HepG2 (cell line): ENCODE measurements around the gene CEBPE. TPM values are rescaled to one million over a fixed set of nuclear protein-coding genes. Genes with fewer than 3 reads are reported as not detected.

Experiments used
- EZH2 ChIP-seq: conservative IDR thresholded peaks from 2 replicates; pipeline ENCODE4 v1.6.1; 2012; ENCODE audit warnings: mild to moderate bottlenecking, low read depth, low read length, moderate library complexity
- FOXA1 ChIP-seq, 2 experiments: fragments of 450-650 bp in 1 of 2; sonication (generic) in 1 of 2; formaldehyde crosslinking in 1 of 2; IDR thresholded peaks; 2 replicates each; pipeline versions ENCODE4 v1.4.0 to v1.6.1; 2016 to 2020; ENCODE audit warnings: missing genetic modification reagents in 1 of 2
- HDAC2 ChIP-seq: sonication (generic); formaldehyde crosslinking; IDR thresholded peaks from 2 replicates; pipeline ENCODE4 v1.4.0; 2020; ENCODE audit warnings: missing genetic modification reagents
- HNRNPLL ChIP-seq: fragments of 200-400 bp; formaldehyde crosslinking; IDR thresholded peaks from 2 replicates; pipeline ENCODE4 v1.6.1; 2017; ENCODE audit warnings: mild to moderate bottlenecking, low read depth, low read length; ENCODE audit not compliant: poor library complexity, severe bottlenecking
- HNRNPUL1 ChIP-seq: fragments of 200-400 bp; formaldehyde crosslinking; IDR thresholded peaks from 2 replicates; pipeline ENCODE4 v1.6.1; 2017; ENCODE audit warnings: low read depth, mild to moderate bottlenecking, low read length, moderate library complexity
- KDM2A ChIP-seq: sonication (generic); formaldehyde crosslinking; IDR thresholded peaks from 2 replicates; pipeline ENCODE4 v1.4.0; 2020; ENCODE audit warnings: low read depth, missing genetic modification reagents, borderline replicate concordance
- KDM6A ChIP-seq: IDR thresholded peaks from 2 replicates; pipeline ENCODE4 v1.6.1; 2016; ENCODE audit warnings: low read depth
- MLX ChIP-seq: IDR thresholded peaks from 2 replicates; pipeline ENCODE4 v1.6.1; 2016
- NR2C2 ChIP-seq: sonication (generic); formaldehyde crosslinking; IDR thresholded peaks from 2 replicates; pipeline ENCODE4 v1.4.0; 2020; ENCODE audit warnings: missing genetic modification reagents, mild to moderate bottlenecking, moderate library complexity, borderline replicate concordance
- PITX1 ChIP-seq: sonication (generic); formaldehyde crosslinking; IDR thresholded peaks from 2 replicates; pipeline ENCODE4 v1.5.1; 2020; ENCODE audit warnings: mild to moderate bottlenecking, missing genetic modification reagents
- PTBP1 ChIP-seq: fragments of 200-400 bp; formaldehyde crosslinking; IDR thresholded peaks from 2 replicates; pipeline ENCODE4 v1.6.1; 2018; ENCODE audit warnings: low read length, low read depth; ENCODE audit not compliant: poor library complexity, severe bottlenecking
- SALL2 ChIP-seq: sonication (generic); formaldehyde crosslinking; IDR thresholded peaks from 2 replicates; pipeline ENCODE4 v1.8.1; 2023; ENCODE audit warnings: mild to moderate bottlenecking, missing genetic modification reagents, inconsistent platforms
- SETDB1 ChIP-seq: sonication (generic); formaldehyde crosslinking; IDR thresholded peaks from 2 replicates; pipeline ENCODE4 v1.5.1; 2020; ENCODE audit warnings: missing genetic modification reagents, mild to moderate bottlenecking, borderline replicate concordance
- TAF15 ChIP-seq: fragments of 200-400 bp; formaldehyde crosslinking; IDR thresholded peaks from one replicate; pipeline ENCODE4 v1.6.1; 2018; ENCODE audit warnings: mild to moderate bottlenecking, low read depth, low read length; ENCODE audit not compliant: poor library complexity, severe bottlenecking
- ZBTB33 ChIP-seq: sonication (generic); formaldehyde crosslinking; IDR thresholded peaks from 2 replicates; pipeline ENCODE4 v1.4.0; 2020; ENCODE audit warnings: missing genetic modification reagents
- ZKSCAN1 ChIP-seq: fragments of 150-350 bp; IDR thresholded peaks from 2 replicates; pipeline ENCODE4 v1.6.1; 2014; ENCODE audit warnings: low read length
- ZNF331 ChIP-seq: sonication (generic); formaldehyde crosslinking; IDR thresholded peaks from 2 replicates; pipeline ENCODE4 v1.4.0; 2020; ENCODE audit warnings: missing genetic modification reagents
- ZNF503 ChIP-seq: sonication (generic); formaldehyde crosslinking; IDR thresholded peaks from 2 replicates; pipeline ENCODE4 v1.4.0; 2020; ENCODE audit warnings: missing genetic modification reagents
- ZNF530 ChIP-seq: sonication (generic); formaldehyde crosslinking; IDR thresholded peaks from 2 replicates; pipeline ENCODE4 v1.5.0; 2020; ENCODE audit warnings: low read depth, mild to moderate bottlenecking, missing genetic modification reagents
- ZNF781 ChIP-seq: sonication (generic); formaldehyde crosslinking; IDR thresholded peaks from 2 replicates; pipeline ENCODE4 v1.5.1; 2020; ENCODE audit warnings: borderline replicate concordance, mild to moderate bottlenecking, missing genetic modification reagents; ENCODE audit errors: not compliant biosample characterization
- polyA plus RNA-seq, 8 experiments: library from polyadenylated mRNA; depleted of rRNA in 3 of 8; stranded (reverse) in 7 of 8; unstranded in 1 of 8; fragments of >200 nt; fragmentation: Illumina TruSeq in 4 of 8; extraction: Trizol in 4 of 8; gene quantifications; 2 replicates each; pipeline versions ENCODE4 v1.2.1 to v1.2.3, GENCODE V29; 2011 to 2016; ENCODE audit warnings: low read depth in 4 of 8, missing spikeins in 1 of 8, mixed read lengths in 1 of 8; ENCODE audit not compliant: insufficient read depth in 1 of 8
- total RNA-seq, 5 experiments: library from RNA; depleted of rRNA; stranded (reverse); fragments of >200 nt; fragmentation: Illumina TruSeq; extraction: Trizol; gene quantifications; 2 replicates each; pipeline ENCODE4 v1.2.3, GENCODE V29; 2016; ENCODE audit warnings: low read depth in 1 of 5
- TF ChIP-seq, protein P1 (sequence below): sonication (generic); formaldehyde crosslinking; IDR thresholded peaks from 2 replicates; pipeline ENCODE4 v1.5.1; 2020; ENCODE audit warnings: mild to moderate bottlenecking, missing genetic modification reagents, moderate library complexity
- TF ChIP-seq, protein P2 (sequence below): sonication (generic); formaldehyde crosslinking; IDR thresholded peaks from 2 replicates; pipeline ENCODE4 v1.4.0; 2020; ENCODE audit warnings: missing genetic modification reagents

CEBPE gene
- total and polyA plus RNA-seq, 2 of the 13 experiments (the other 11 are each of a cell fraction or from before 2014, with no cell fraction given): 0.09 to 0.11 TPM

DNA sequence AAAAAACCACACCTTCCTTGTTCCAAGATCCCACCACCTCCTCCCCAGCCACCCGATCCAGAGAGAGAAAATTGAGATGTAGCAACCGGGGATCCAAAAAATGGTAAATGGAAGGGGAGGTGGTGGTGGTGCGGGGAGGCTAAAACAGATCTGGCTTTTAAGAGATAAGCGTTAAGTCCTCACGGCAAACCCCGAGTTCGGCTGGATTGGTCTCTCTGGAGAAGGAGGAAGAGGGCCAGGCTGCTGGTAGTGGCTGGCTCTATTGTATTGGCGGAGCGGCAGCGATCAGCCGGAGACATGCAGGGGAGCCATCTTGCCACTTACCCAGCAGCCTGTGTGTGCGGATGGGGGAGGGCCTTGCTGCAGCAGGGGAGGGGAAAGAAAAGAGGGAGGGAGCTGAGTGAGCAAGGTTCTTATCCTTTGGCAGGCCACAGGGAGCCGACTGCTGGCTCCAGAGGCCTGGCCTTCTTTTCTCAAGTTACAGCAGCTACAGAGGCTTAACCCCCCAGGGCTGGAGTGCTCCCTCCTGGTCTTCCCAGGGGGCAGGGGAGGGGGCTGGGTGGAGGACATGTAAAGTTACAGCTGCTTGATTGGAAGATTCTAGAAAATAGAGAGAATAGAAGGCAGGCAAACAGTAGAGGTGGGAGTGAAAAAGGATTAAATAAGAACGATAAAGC is 47.7 kb downstream of the CEBPE start (continued):
- TF ChIP-seq ZNF503 (CRISPR knock-in tag) (no peak; the same call in 1 of the 2 replicates), ZNF781 (CRISPR knock-in tag) (peak; percentile 89), HDAC2 (CRISPR knock-in tag) (peak; percentile 81), ZNF331 (CRISPR knock-in tag) (peak; percentile 91), SALL2 (CRISPR knock-in tag) (no peak), SETDB1 (no peak), HNRNPUL1 (no peak), HNRNPLL (peak; percentile 56), EZH2 (no peak), PITX1 (CRISPR knock-in tag) (peak; percentile 81; the same call in 1 of the 2 replicates), FOXA1 (IDR thresholded peaks at IDR 0.05) (no peak), FOXA1 (CRISPR knock-in tag; IDR thresholded peaks at IDR 0.05) (peak; percentile 41; the same call in 1 of the 2 replicates), KDM2A (CRISPR knock-in tag) (peak; percentile 100), MLX (peak; percentile 29), ZKSCAN1 (0 out of 2 replicates have a peak, but pooled peaks have one; percentile 53), ZBTB33 (CRISPR knock-in tag) (peak; percentile 72), ZNF530 (no peak), TAF15 (peak; percentile 62), PTBP1 (peak; percentile 95), KDM6A (CRISPR knock-in tag) (no peak), NR2C2 (CRISPR knock-in tag) (peak; percentile 14; the same call in 1 of the 2 replicates)
- TF ChIP-seq, protein P1, sequence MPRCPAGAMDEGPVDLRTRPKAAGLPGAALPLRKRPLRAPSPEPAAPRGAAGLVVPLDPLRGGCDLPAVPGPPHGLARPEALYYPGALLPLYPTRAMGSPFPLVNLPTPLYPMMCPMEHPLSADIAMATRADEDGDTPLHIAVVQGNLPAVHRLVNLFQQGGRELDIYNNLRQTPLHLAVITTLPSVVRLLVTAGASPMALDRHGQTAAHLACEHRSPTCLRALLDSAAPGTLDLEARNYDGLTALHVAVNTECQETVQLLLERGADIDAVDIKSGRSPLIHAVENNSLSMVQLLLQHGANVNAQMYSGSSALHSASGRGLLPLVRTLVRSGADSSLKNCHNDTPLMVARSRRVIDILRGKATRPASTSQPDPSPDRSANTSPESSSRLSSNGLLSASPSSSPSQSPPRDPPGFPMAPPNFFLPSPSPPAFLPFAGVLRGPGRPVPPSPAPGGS: no peak
- TF ChIP-seq, protein P2, sequence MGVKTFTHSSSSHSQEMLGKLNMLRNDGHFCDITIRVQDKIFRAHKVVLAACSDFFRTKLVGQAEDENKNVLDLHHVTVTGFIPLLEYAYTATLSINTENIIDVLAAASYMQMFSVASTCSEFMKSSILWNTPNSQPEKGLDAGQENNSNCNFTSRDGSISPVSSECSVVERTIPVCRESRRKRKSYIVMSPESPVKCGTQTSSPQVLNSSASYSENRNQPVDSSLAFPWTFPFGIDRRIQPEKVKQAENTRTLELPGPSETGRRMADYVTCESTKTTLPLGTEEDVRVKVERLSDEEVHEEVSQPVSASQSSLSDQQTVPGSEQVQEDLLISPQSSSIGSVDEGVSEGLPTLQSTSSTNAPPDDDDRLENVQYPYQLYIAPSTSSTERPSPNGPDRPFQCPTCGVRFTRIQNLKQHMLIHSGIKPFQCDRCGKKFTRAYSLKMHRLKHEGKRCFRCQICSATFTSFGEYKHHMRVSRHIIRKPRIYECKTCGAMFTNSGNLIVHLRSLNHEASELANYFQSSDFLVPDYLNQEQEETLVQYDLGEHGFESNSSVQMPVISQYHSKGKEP: peak; percentile 91
